ENCODE data around the gene TRIM60. TPM values are rescaled to one million over a fixed set of nuclear protein-coding genes. Genes with fewer than 3 reads are reported as not detected.
A peak's percentile ranks its signal among the peaks of the same experiment; 100 is the strongest.
"Not testable (repeated sequence)": the region's sequence is repeated elsewhere in the genome, so short reads cannot be mapped to it uniquely, and the experiment has no call there.

TRIM60 gene
- total RNA-seq, 1 experiment from 2014 or later, result not detected

- H3K27ac Mint-ChIP-seq (ENCODE audit: low read depth, unreplicated experiment), result no peak overlapping the region
- CTCF ChIA-PET, result no interaction called here
Measured at GRCh38 chr4:165070560-165070959, 38.8 kb downstream of the TRIM60 start.

GRCh38 chr4:165073346-165073745, 41.5 kb downstream of the TRIM60 start:
- intact Hi-C loops (cut with micrococcal nuclease); H3K4me3 Mint-ChIP-seq (ENCODE audit: unreplicated experiment); DNase-seq (ENCODE audit: unreplicated experiment); H3K27me3 Mint-ChIP-seq (ENCODE audit: insufficient read depth, unreplicated experiment); POLR2A ChIA-PET; BruUV-seq (replicated peaks); H3K27ac Mint-ChIP-seq (ENCODE audit: low read depth, unreplicated experiment); H3K9me3 Mint-ChIP-seq (ENCODE audit: unreplicated experiment); H3K4me1 Mint-ChIP-seq (ENCODE audit: insufficient read depth, unreplicated experiment): not testable (repeated sequence)
- H3K36me3 Mint-ChIP-seq (ENCODE audit: insufficient read depth, unreplicated experiment), result peaks cover 29% of the 10 kb centered on the region
- CTCF ChIA-PET, result interaction anchor here (1.1 kb wide), 1 partner anchor 11 kb away, joined by 4 read pairs; no protein-coding TSS in a partner anchor

More at GRCh38 chr4:165070560-165070959, 38.8 kb downstream of the TRIM60 start:
- no peaks in the 10 kb centered on the region for H3K9me3 Mint-ChIP-seq (ENCODE audit: unreplicated experiment)
- no peaks in the 10 kb centered on the region for H3K27me3 Mint-ChIP-seq (ENCODE audit: insufficient read depth, unreplicated experiment)
- POLR2A ChIA-PET, result no interaction called here
- BruUV-seq (replicated peaks), result no TSS peak
- intact Hi-C loops (cut with micrococcal nuclease), result no loop called here
- TF ChIP-seq CTCF (IDR thresholded peaks at IDR 0.05; ENCODE audit: unreplicated experiment), result no peak
- no peak overlapping the region for H3K4me3 Mint-ChIP-seq (ENCODE audit: unreplicated experiment)
- no peak for DNase-seq (ENCODE audit: unreplicated experiment)
- no peaks in the 10 kb centered on the region for H3K4me1 Mint-ChIP-seq (ENCODE audit: insufficient read depth, unreplicated experiment)
- H3K36me3 Mint-ChIP-seq (ENCODE audit: insufficient read depth, unreplicated experiment), result peaks cover 12% of the 10 kb centered on the region

GRCh38 chr4:165077034-165077578, 45.3 kb downstream of the TRIM60 start:
- DNase-seq (ENCODE audit: unreplicated experiment), result no peak
- no TSS peak for BruUV-seq (replicated peaks)
- intact Hi-C loops (cut with micrococcal nuclease), result no loop called here
- Mint-ChIP-seq H3K27me3 (ENCODE audit: insufficient read depth, unreplicated experiment) (no peaks in the 10 kb centered on the region), H3K9me3 (ENCODE audit: unreplicated experiment) (no peaks in the 10 kb centered on the region), H3K4me3 (ENCODE audit: unreplicated experiment) (no peak overlapping the region), H3K4me1 (ENCODE audit: insufficient read depth, unreplicated experiment) (no peaks in the 10 kb centered on the region), H3K27ac (ENCODE audit: low read depth, unreplicated experiment) (no peak overlapping the region), H3K36me3 (ENCODE audit: insufficient read depth, unreplicated experiment) (peaks cover 44% of the 10 kb centered on the region)
- ChIA-PET CTCF (interaction anchor here (0.6 to 1.6 kb wide), 2 partner anchors 20 to 306 kb away, joined by 4 to 5 read pairs; no protein-coding TSS in a partner anchor), POLR2A (interaction anchor here (0.8 to 1.5 kb wide), 2 partner anchors 14 to 250 kb away, joined by 3 to 4 read pairs; partner anchors contain the start of gene MSMO1)
- no peak for TF ChIP-seq CTCF (IDR thresholded peaks at IDR 0.05; ENCODE audit: unreplicated experiment)

- Mint-ChIP-seq H3K27ac (ENCODE audit: low read depth, unreplicated experiment) (no peak overlapping the region), H3K9me3 (ENCODE audit: unreplicated experiment) (no peaks in the 10 kb centered on the region), H3K4me3 (ENCODE audit: unreplicated experiment) (no peak overlapping the region), H3K27me3 (ENCODE audit: insufficient read depth, unreplicated experiment) (no peaks in the 10 kb centered on the region), H3K4me1 (ENCODE audit: insufficient read depth, unreplicated experiment) (no peaks in the 10 kb centered on the region), H3K36me3 (ENCODE audit: insufficient read depth, unreplicated experiment) (peaks cover 41% of the 10 kb centered on the region)
- POLR2A ChIA-PET, result no interaction called here
- no peak for TF ChIP-seq CTCF (IDR thresholded peaks at IDR 0.05; ENCODE audit: unreplicated experiment)
- CTCF ChIA-PET, result interaction anchor here (0.8 kb wide), 1 partner anchor 658 kb away, joined by 3 read pairs; no protein-coding TSS in a partner anchor
- DNase-seq (ENCODE audit: unreplicated experiment), result peak; percentile 84
- BruUV-seq (replicated peaks), result no TSS peak
- intact Hi-C loops (cut with micrococcal nuclease), result no loop called here
Measured at GRCh38 chr4:165079476-165079875, 47.7 kb downstream of the TRIM60 start.

GRCh38 chr4:165084787-165085186, 53.0 kb downstream of the TRIM60 start:
- H3K4me3 Mint-ChIP-seq (ENCODE audit: unreplicated experiment); H3K27me3 Mint-ChIP-seq (ENCODE audit: insufficient read depth, unreplicated experiment); POLR2A ChIA-PET; H3K27ac Mint-ChIP-seq (ENCODE audit: low read depth, unreplicated experiment); BruUV-seq (replicated peaks); CTCF ChIA-PET; H3K9me3 Mint-ChIP-seq (ENCODE audit: unreplicated experiment); intact Hi-C loops (cut with micrococcal nuclease); DNase-seq (ENCODE audit: unreplicated experiment); H3K4me1 Mint-ChIP-seq (ENCODE audit: insufficient read depth, unreplicated experiment): not testable (repeated sequence)
- H3K36me3 Mint-ChIP-seq (ENCODE audit: insufficient read depth, unreplicated experiment), result peaks cover 51% of the 10 kb centered on the region
